Vagina (tissue), 2 donors: ENCODE measurements around the gene BDH1. TPM values are rescaled to one million over a fixed set of nuclear protein-coding genes. Genes with fewer than 3 reads are reported as not detected.

ENCODE experiments used
- DNase-seq, 2 donors: peaks; one replicate each; pipeline ENCODE4 v3.0.0-alpha.2; 2017; ENCODE audit errors: extremely low spot score in 2 of 2
- H3K27ac ChIP-seq: fragments of 200-600 bp; sonication (generic); one replicate; pipeline ENCODE4 v1.5.1; 2019
- H3K27me3 ChIP-seq: fragments of 200-600 bp; sonication (generic); one replicate; pipeline ENCODE4 v1.5.1; 2019
- H3K36me3 ChIP-seq, 2 donors: fragments of 200-600 bp; sonication (generic); one replicate each; pipeline ENCODE4 v1.5.1; 2017 to 2019
- H3K4me1 ChIP-seq: fragments of 200-600 bp; sonication (generic); one replicate; pipeline ENCODE4 v1.5.1; 2019
- H3K4me3 ChIP-seq, 2 donors: fragments of 200-600 bp; sonication (generic); 1 replicate in 1 of 2; 2 replicates in 1 of 2; pipeline ENCODE4 v1.5.1; 2016 to 2019
- H3K9me3 ChIP-seq: fragments of 200-600 bp; sonication (generic); one replicate; pipeline ENCODE4 v1.5.1; 2019
- CTCF ChIP-seq, 3 experiments: fragments of 450-650 bp in 2 of 3; fragments of 200-600 bp in 1 of 3; sonication (generic) in 1 of 3; IDR thresholded peaks; one replicate each; pipeline ENCODE4 v1.5.1; 2017 to 2019; ENCODE audit warnings: antibody characterized with exemption in 3 of 3, mild to moderate bottlenecking in 2 of 3, moderate library complexity in 2 of 3
- POLR2A ChIP-seq, 2 donors: fragments of 450-650 bp; IDR thresholded peaks; one replicate each; pipeline ENCODE4 v1.6.1; 2017; ENCODE audit warnings: antibody characterized with exemption in 2 of 2, mild to moderate bottlenecking in 2 of 2, moderate library complexity in 2 of 2
- POLR2AphosphoS5 ChIP-seq, 2 donors: sonication (generic); formaldehyde crosslinking; IDR thresholded peaks; one replicate each; pipeline ENCODE4 v1.9.0; 2017; ENCODE audit warnings: antibody characterized with exemption in 2 of 2, mild to moderate bottlenecking in 2 of 2, low read depth in 1 of 2; ENCODE audit not compliant: insufficient read depth in 1 of 2
- intact Hi-C: fragments of 100-400 bp; cut with DNase I; formaldehyde crosslinking; loops from one replicate; pipeline ENCODE4 v1.15.1; 2023
- total RNA-seq: library from RNA; depleted of rRNA; stranded (reverse); fragments of >200 nt; gene quantifications from one replicate; pipeline ENCODE4 v1.2.3, GENCODE V29; 2016

The BDH1 gene
- total RNA-seq, 1 donor from 2014 or later: 30.2 TPM

GRCh38 chr3:197533927-197534725 is 21.6 kb downstream of the BDH1 start:
- no peak for TF ChIP-seq POLR2A (IDR thresholded peaks at IDR 0.05)
- no peak for TF ChIP-seq POLR2AphosphoS5 (IDR thresholded peaks at IDR 0.05; ENCODE audit: insufficient read depth in 1 of 2, low read depth in 1 of 2)
- TF ChIP-seq CTCF (IDR thresholded peaks at IDR 0.05): no peak
- H3K9me3 ChIP-seq: no peaks in the 10 kb centered on the region
- H3K27me3 ChIP-seq: no peaks in the 10 kb centered on the region
- no peak overlapping the region for H3K27ac ChIP-seq
- intact Hi-C loops: no loop called here
- H3K4me1 ChIP-seq: no peaks in the 10 kb centered on the region
- no peak overlapping the region for H3K4me3 ChIP-seq
- no peaks in the 10 kb centered on the region for H3K36me3 ChIP-seq
- no peak for DNase-seq

- Histone ChIP-seq H3K27me3 (no peaks in the 10 kb centered on the region), H3K36me3 (no peaks in the 10 kb centered on the region), H3K9me3 (no peaks in the 10 kb centered on the region), H3K4me3 (no peak overlapping the region), H3K27ac (no peak overlapping the region), H3K4me1 (no peaks in the 10 kb centered on the region)
- intact Hi-C loops: no loop called here
- DNase-seq: no peak
- TF ChIP-seq POLR2A (IDR thresholded peaks at IDR 0.05) (no peak), POLR2AphosphoS5 (IDR thresholded peaks at IDR 0.05; ENCODE audit: insufficient read depth in 1 of 2, low read depth in 1 of 2) (no peak), CTCF (IDR thresholded peaks at IDR 0.05) (no peak)
These were observed 22.4 kb downstream of the BDH1 start for GRCh38 chr3:197533396-197533795.

GRCh38 chr3:197532388-197532787 is 23.4 kb downstream of the BDH1 start:
- no peak for TF ChIP-seq CTCF (IDR thresholded peaks at IDR 0.05)
- TF ChIP-seq POLR2A (IDR thresholded peaks at IDR 0.05): no peak
- no peak for TF ChIP-seq POLR2AphosphoS5 (IDR thresholded peaks at IDR 0.05; ENCODE audit: insufficient read depth in 1 of 2, low read depth in 1 of 2)
- Histone ChIP-seq H3K9me3 (no peaks in the 10 kb centered on the region), H3K4me3 (no peak overlapping the region), H3K4me1 (no peaks in the 10 kb centered on the region), H3K27ac (no peak overlapping the region), H3K27me3 (no peaks in the 10 kb centered on the region), H3K36me3 (no peaks in the 10 kb centered on the region)
- DNase-seq: no peak
- intact Hi-C loops: no loop called here

GRCh38 chr3:197528190-197528589 is 27.6 kb downstream of the BDH1 start:
- Histone ChIP-seq H3K27me3 (no peaks in the 10 kb centered on the region), H3K36me3 (no peaks in the 10 kb centered on the region), H3K4me1 (peaks cover 6% of the 10 kb centered on the region), H3K27ac (no peak overlapping the region), H3K9me3 (no peaks in the 10 kb centered on the region), H3K4me3 (no peak overlapping the region)
- DNase-seq: no peak
- no peak for TF ChIP-seq POLR2A (IDR thresholded peaks at IDR 0.05)
- TF ChIP-seq POLR2AphosphoS5 (IDR thresholded peaks at IDR 0.05; ENCODE audit: insufficient read depth in 1 of 2, low read depth in 1 of 2): no peak
- TF ChIP-seq CTCF (IDR thresholded peaks at IDR 0.05): no peak
- intact Hi-C loops: no loop called here

- DNase-seq: no peak
- H3K36me3 ChIP-seq: no peaks in the 10 kb centered on the region
These were observed 28.2 kb downstream of the BDH1 start for GRCh38 chr3:197527569-197527968.

More at GRCh38 chr3:197527569-197527968, 28.2 kb downstream of the BDH1 start:
- no peak overlapping the region for H3K4me3 ChIP-seq
- TF ChIP-seq CTCF (IDR thresholded peaks at IDR 0.05) (no peak), POLR2A (IDR thresholded peaks at IDR 0.05) (no peak), POLR2AphosphoS5 (IDR thresholded peaks at IDR 0.05; ENCODE audit: insufficient read depth in 1 of 2, low read depth in 1 of 2) (no peak)
- H3K9me3 ChIP-seq: no peaks in the 10 kb centered on the region
- peaks cover 12% of the 10 kb centered on the region for H3K4me1 ChIP-seq
- no peaks in the 10 kb centered on the region for H3K27me3 ChIP-seq
- no peak overlapping the region for H3K27ac ChIP-seq
- intact Hi-C loops: no loop called here
